T-helper 2 cell treated with Interferon-gamma antibody and Interleukin-4, amounts not matched to agents 5 μg/mL and 100 μg/mL, for 36 hours (primary cell): ENCODE data around the gene ZNF148.

Experiments
- DNase-seq: peaks from one replicate; pipeline ENCODE4 v3.0.0; 2021; ENCODE audit warnings: low spot score
- H3K27ac Mint-ChIP-seq: one replicate; pipeline ENCODE4 v1.8.0; 2021; ENCODE audit warnings: mild to moderate bottlenecking, mixed read lengths
- H3K27me3 Mint-ChIP-seq: one replicate; pipeline ENCODE4 v1.8.0; 2021; ENCODE audit warnings: low read depth, mixed read lengths
- H3K36me3 Mint-ChIP-seq: one replicate; pipeline ENCODE4 v1.8.0; 2021; ENCODE audit warnings: low read depth, mixed read lengths
- H3K4me1 Mint-ChIP-seq: one replicate; pipeline ENCODE4 v1.8.0; 2021; ENCODE audit warnings: low read depth, mixed read lengths
- H3K4me3 Mint-ChIP-seq: one replicate; pipeline ENCODE4 v1.8.0; 2022; ENCODE audit warnings: mild to moderate bottlenecking, moderate library complexity, mixed read lengths
- H3K9me3 Mint-ChIP-seq: one replicate; pipeline ENCODE4 v1.8.0; 2021; ENCODE audit warnings: mixed read lengths

Gene ZNF148

GRCh38 chr3:125267460-125267859, 107.7 kb downstream of the ZNF148 start:
- H3K9me3 Mint-ChIP-seq = peaks cover 5% of the 10 kb centered on the region
- peaks cover 46% of the 10 kb centered on the region for H3K36me3 Mint-ChIP-seq
- H3K27me3 Mint-ChIP-seq = no peaks in the 10 kb centered on the region
- H3K27ac Mint-ChIP-seq = no peak overlapping the region
- DNase-seq = no peak
- no peak overlapping the region for H3K4me3 Mint-ChIP-seq
- peaks cover 12% of the 10 kb centered on the region for H3K4me1 Mint-ChIP-seq

- H3K9me3 Mint-ChIP-seq = peaks cover 5% of the 10 kb centered on the region
- no peak for DNase-seq
- H3K27ac Mint-ChIP-seq = no peak overlapping the region
- H3K4me1 Mint-ChIP-seq = peaks cover 12% of the 10 kb centered on the region
- peaks cover 45% of the 10 kb centered on the region for H3K36me3 Mint-ChIP-seq
- H3K27me3 Mint-ChIP-seq = no peaks in the 10 kb centered on the region
- no peak overlapping the region for H3K4me3 Mint-ChIP-seq
Measured at GRCh38 chr3:125266971-125267370, 108.2 kb downstream of the ZNF148 start.

- Mint-ChIP-seq H3K4me3 (no peak overlapping the region), H3K27me3 (no peaks in the 10 kb centered on the region), H3K36me3 (peaks cover 36% of the 10 kb centered on the region), H3K27ac (no peak overlapping the region), H3K4me1 (peaks cover 17% of the 10 kb centered on the region), H3K9me3 (peaks cover 9% of the 10 kb centered on the region)
- no peak for DNase-seq
Measured at GRCh38 chr3:125262161-125262560, 113.0 kb downstream of the ZNF148 start.

GRCh38 chr3:125261031-125261430, 114.1 kb downstream of the ZNF148 start:
- Mint-ChIP-seq H3K27me3 (no peaks in the 10 kb centered on the region), H3K4me3 (no peak overlapping the region), H3K36me3 (peaks cover 32% of the 10 kb centered on the region), H3K4me1 (peaks cover 7% of the 10 kb centered on the region), H3K9me3 (peaks cover 15% of the 10 kb centered on the region), H3K27ac (no peak overlapping the region)
- no peak for DNase-seq

- H3K4me1 Mint-ChIP-seq = peaks cover 7% of the 10 kb centered on the region
- H3K27me3 Mint-ChIP-seq = no peaks in the 10 kb centered on the region
- H3K9me3 Mint-ChIP-seq = peaks cover 15% of the 10 kb centered on the region
- peaks cover 35% of the 10 kb centered on the region for H3K36me3 Mint-ChIP-seq
- no peak for DNase-seq
- no peak overlapping the region for H3K4me3 Mint-ChIP-seq
- H3K27ac Mint-ChIP-seq = no peak overlapping the region
Measured at GRCh38 chr3:125260158-125260557, 115.0 kb downstream of the ZNF148 start.

- Mint-ChIP-seq H3K4me1 (peaks cover 8% of the 10 kb centered on the region), H3K27me3 (no peaks in the 10 kb centered on the region), H3K27ac (no peak overlapping the region), H3K36me3 (peaks cover 34% of the 10 kb centered on the region), H3K4me3 (no peak overlapping the region), H3K9me3 (peaks cover 15% of the 10 kb centered on the region)
- DNase-seq = no peak
Measured at GRCh38 chr3:125257536-125257935, 117.6 kb downstream of the ZNF148 start.

- Mint-ChIP-seq H3K36me3 (peaks cover 34% of the 10 kb centered on the region), H3K27ac (no peak overlapping the region)
Measured at GRCh38 chr3:125256675-125257074, 118.5 kb downstream of the ZNF148 start.

GRCh38 chr3:125250973-125251372, 124.2 kb downstream of the ZNF148 start:
- Mint-ChIP-seq H3K36me3 (peaks cover 10% of the 10 kb centered on the region), H3K27me3 (no peaks in the 10 kb centered on the region)

More at GRCh38 chr3:125256675-125257074, 118.5 kb downstream of the ZNF148 start:
- DNase-seq = no peak
- Mint-ChIP-seq H3K27me3 (no peaks in the 10 kb centered on the region), H3K4me1 (peaks cover 8% of the 10 kb centered on the region), H3K9me3 (peaks cover 15% of the 10 kb centered on the region), H3K4me3 (no peak overlapping the region)

GRCh38 chr3:125246237-125246636, 128.9 kb downstream of the ZNF148 start:
- no peaks in the 10 kb centered on the region for H3K27me3 Mint-ChIP-seq
- no peaks in the 10 kb centered on the region for H3K4me1 Mint-ChIP-seq
- H3K4me3 Mint-ChIP-seq = no peak overlapping the region
- H3K36me3 Mint-ChIP-seq = peaks cover 9% of the 10 kb centered on the region
- no peaks in the 10 kb centered on the region for H3K9me3 Mint-ChIP-seq
- no peak overlapping the region for H3K27ac Mint-ChIP-seq
- DNase-seq = no peak

More at GRCh38 chr3:125250973-125251372, 124.2 kb downstream of the ZNF148 start:
- no peak overlapping the region for H3K4me3 Mint-ChIP-seq
- no peak for DNase-seq
- H3K27ac Mint-ChIP-seq = no peak overlapping the region
- H3K4me1 Mint-ChIP-seq = peaks cover 1% of the 10 kb centered on the region
- no peaks in the 10 kb centered on the region for H3K9me3 Mint-ChIP-seq

GRCh38 chr3:125245521-125245920, 129.6 kb downstream of the ZNF148 start:
- Mint-ChIP-seq H3K4me3 (no peak overlapping the region), H3K27ac (no peak overlapping the region), H3K4me1 (no peaks in the 10 kb centered on the region), H3K27me3 (no peaks in the 10 kb centered on the region), H3K36me3 (peaks cover 11% of the 10 kb centered on the region), H3K9me3 (no peaks in the 10 kb centered on the region)
- DNase-seq = no peak

- H3K36me3 Mint-ChIP-seq = peaks cover 22% of the 10 kb centered on the region
- H3K27me3 Mint-ChIP-seq = no peaks in the 10 kb centered on the region
- H3K27ac Mint-ChIP-seq = no peak overlapping the region
- H3K4me3 Mint-ChIP-seq = no peak overlapping the region
- DNase-seq = no peak
- H3K9me3 Mint-ChIP-seq = no peaks in the 10 kb centered on the region
- no peaks in the 10 kb centered on the region for H3K4me1 Mint-ChIP-seq
Measured at GRCh38 chr3:125240496-125240895, 134.6 kb downstream of the ZNF148 start.

GRCh38 chr3:125239266-125239665, 135.9 kb downstream of the ZNF148 start:
- Mint-ChIP-seq H3K27ac (no peak overlapping the region), H3K4me3 (no peak overlapping the region)

GRCh38 chr3:125238759-125239158, 136.4 kb downstream of the ZNF148 start:
- H3K27ac Mint-ChIP-seq = no peak overlapping the region
- no peak overlapping the region for H3K4me3 Mint-ChIP-seq
- DNase-seq = no peak
- H3K36me3 Mint-ChIP-seq = peaks cover 26% of the 10 kb centered on the region
- H3K27me3 Mint-ChIP-seq = no peaks in the 10 kb centered on the region
- no peaks in the 10 kb centered on the region for H3K9me3 Mint-ChIP-seq
- H3K4me1 Mint-ChIP-seq = peaks cover under 1% of the 10 kb centered on the region

More at GRCh38 chr3:125239266-125239665, 135.9 kb downstream of the ZNF148 start:
- H3K27me3 Mint-ChIP-seq = no peaks in the 10 kb centered on the region
- H3K4me1 Mint-ChIP-seq = no peaks in the 10 kb centered on the region
- DNase-seq = no peak
- peaks cover 26% of the 10 kb centered on the region for H3K36me3 Mint-ChIP-seq
- H3K9me3 Mint-ChIP-seq = no peaks in the 10 kb centered on the region

GRCh38 chr3:125236331-125236903, 138.7 kb downstream of the ZNF148 start:
- no peak for DNase-seq

GRCh38 chr3:125234831-125235230, 140.3 kb downstream of the ZNF148 start:
- DNase-seq = no peak
- no peak overlapping the region for H3K4me3 Mint-ChIP-seq
- H3K4me1 Mint-ChIP-seq = peaks cover 9% of the 10 kb centered on the region
- H3K27me3 Mint-ChIP-seq = no peaks in the 10 kb centered on the region
- no peaks in the 10 kb centered on the region for H3K9me3 Mint-ChIP-seq
- peaks cover 45% of the 10 kb centered on the region for H3K36me3 Mint-ChIP-seq
- no peak overlapping the region for H3K27ac Mint-ChIP-seq

More at GRCh38 chr3:125236331-125236903, 138.7 kb downstream of the ZNF148 start:
- Mint-ChIP-seq H3K27ac (no peak overlapping the region), H3K27me3 (no peaks in the 10 kb centered on the region), H3K4me1 (peaks cover 9% of the 10 kb centered on the region), H3K4me3 (no peak overlapping the region), H3K9me3 (no peaks in the 10 kb centered on the region), H3K36me3 (peaks cover 40% of the 10 kb centered on the region)
